DMS153 (cell line): ENCODE results near the gene PDE5A.
A peak's percentile ranks its signal among the peaks of the same experiment; 100 is the strongest.
"Not testable (repeated sequence)": the region's sequence is repeated elsewhere in the genome, so short reads cannot be mapped to it uniquely, and the experiment has no call there.

ENCODE experiments used
- DNase-seq: peaks from one replicate; lab custom pipeline; 2025; lab: John Stamatoyannopoulos, UW

PDE5A gene

DNA sequence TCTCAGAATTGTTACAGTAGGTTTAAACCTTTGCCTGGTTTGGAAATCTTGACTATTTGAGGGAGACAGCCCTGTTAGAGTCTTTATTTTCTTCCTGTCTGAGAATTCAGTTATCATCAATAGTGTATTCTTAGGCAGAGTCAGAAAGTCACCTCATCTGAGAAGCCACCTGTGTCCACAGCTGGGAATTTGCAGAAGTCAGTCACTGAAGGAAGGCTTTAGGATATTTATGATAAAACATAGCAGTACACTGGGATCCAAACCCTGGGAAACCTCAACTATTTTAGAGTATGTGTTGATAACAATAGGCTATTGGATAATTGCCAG, 157.9 kb downstream of the PDE5A start:
- not testable (repeated sequence) for DNase-seq

- DNase-seq = not testable (repeated sequence)
Observed at GRCh38 chr4:119470021-119470736, 158.4 kb downstream of the PDE5A start.

- not testable (repeated sequence) for DNase-seq
Observed at GRCh38 chr4:119469039-119469438, 159.6 kb downstream of the PDE5A start.

DNA sequence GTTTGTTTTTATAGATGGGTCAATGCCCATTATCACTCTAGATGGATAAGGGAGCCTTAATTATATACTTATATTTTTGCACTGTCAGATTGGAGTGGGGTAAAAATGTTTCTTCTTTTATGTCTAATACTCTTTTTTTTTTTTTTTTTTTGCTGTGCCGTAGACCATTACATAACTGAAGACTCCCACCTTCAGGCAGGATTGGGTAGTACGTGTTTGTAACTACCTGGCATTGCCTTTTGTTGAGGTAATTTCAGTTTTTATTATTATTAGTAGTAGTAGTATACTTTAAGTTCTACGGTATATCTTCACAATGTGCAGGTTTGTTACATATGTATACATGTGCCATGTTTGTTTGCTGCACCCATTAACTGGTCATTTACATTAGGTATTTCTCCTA, 165.9 kb downstream of the PDE5A start:
- not testable (repeated sequence) for DNase-seq

GRCh38 chr4:119455734-119456133, 172.9 kb downstream of the PDE5A start:
- DNase-seq = not testable (repeated sequence)

DNA sequence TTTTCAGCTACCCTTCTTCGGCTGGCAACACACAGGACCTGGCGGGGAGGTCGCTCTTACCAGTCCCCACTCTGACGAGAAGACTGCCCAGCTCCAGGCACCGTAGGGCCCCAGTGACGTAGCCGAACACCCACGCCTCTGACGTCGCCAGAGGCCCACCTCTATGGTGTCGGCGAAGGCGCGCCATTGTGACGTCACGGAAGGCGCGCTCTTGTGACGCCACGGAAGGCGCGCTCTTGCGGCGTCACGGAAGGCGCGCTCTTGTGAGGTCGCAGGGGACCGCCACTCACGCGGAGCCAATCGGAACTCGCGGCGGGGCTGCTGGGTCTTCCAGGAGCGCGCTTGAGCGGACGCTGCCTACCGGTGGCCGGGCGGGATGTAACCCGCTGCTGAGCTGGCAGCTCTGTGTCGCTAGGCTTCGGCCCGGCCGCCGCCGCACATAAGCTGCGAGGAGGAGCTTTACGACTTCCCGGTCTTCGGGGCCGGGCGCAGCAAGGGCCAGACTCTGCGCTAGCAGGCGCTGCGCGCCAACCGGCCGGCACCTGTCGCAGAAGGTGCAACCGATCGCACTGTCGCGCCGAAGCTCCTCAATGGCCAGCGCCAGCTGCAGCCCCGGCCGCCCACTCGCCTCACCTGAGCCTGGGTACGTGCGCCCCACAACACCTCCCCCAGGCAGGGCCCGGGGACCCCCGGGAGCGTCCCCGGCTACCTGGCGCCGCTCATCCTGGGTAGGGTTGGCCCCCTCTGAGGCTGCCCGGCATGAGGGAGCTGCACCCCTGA, 173.9 kb downstream of the PDE5A start:
- peak; percentile 95 for DNase-seq

- not testable (repeated sequence) for DNase-seq
Observed at GRCh38 chr4:119454151-119454490, 174.5 kb downstream of the PDE5A start.

- DNase-seq = not testable (repeated sequence)
Observed at GRCh38 chr4:119453286-119453685, 175.3 kb downstream of the PDE5A start.

GRCh38 chr4:119449851-119450250, 178.8 kb downstream of the PDE5A start:
- DNase-seq = not testable (repeated sequence)
